Ishikawa (cell line): ENCODE measurements around the gene RASL12.

Experiments
- CEBPB ChIP-seq: IDR thresholded peaks from 2 replicates; pipeline ENCODE4 v1.6.1; 2012
- EGR1 ChIP-seq: IDR thresholded peaks from 2 replicates; pipeline ENCODE4 v1.6.1; 2012
- EP300 ChIP-seq: IDR thresholded peaks from 2 replicates; pipeline ENCODE4 v1.6.1; 2012; ENCODE audit warnings: borderline replicate concordance
- FOXM1 ChIP-seq: IDR thresholded peaks from 2 replicates; pipeline ENCODE4 v1.6.1; 2012; ENCODE audit warnings: low read depth, borderline replicate concordance
- MAX ChIP-seq: IDR thresholded peaks from 2 replicates; pipeline ENCODE4 v1.6.1; 2012
- NFIC ChIP-seq: IDR thresholded peaks from 2 replicates; pipeline ENCODE4 v1.6.1; 2012
- REST ChIP-seq: IDR thresholded peaks from 2 replicates; pipeline ENCODE4 v1.6.1; 2012; ENCODE audit warnings: low read depth, mild to moderate bottlenecking
- TAF1 ChIP-seq: IDR thresholded peaks from 2 replicates; pipeline ENCODE4 v1.6.1; 2012; ENCODE audit warnings: low read depth, mild to moderate bottlenecking
- TEAD4 ChIP-seq: IDR thresholded peaks from 2 replicates; pipeline ENCODE4 v1.6.1; 2012
- USF1 ChIP-seq: IDR thresholded peaks from 2 replicates; pipeline ENCODE4 v1.6.1; 2012
- YY1 ChIP-seq: IDR thresholded peaks from 2 replicates; pipeline ENCODE4 v1.6.1; 2012; ENCODE audit warnings: low read depth
- ZBTB7A ChIP-seq: IDR thresholded peaks from 2 replicates; pipeline ENCODE4 v1.6.1; 2012; ENCODE audit warnings: low read depth

- TF ChIP-seq EP300: no peak
- no peak for TF ChIP-seq TAF1
- TF ChIP-seq USF1: no peak
- no peak for TF ChIP-seq FOXM1
- no peak for TF ChIP-seq MAX
- TF ChIP-seq CEBPB: no peak
- TF ChIP-seq EGR1: no peak
- no peak for TF ChIP-seq TEAD4
- no peak for TF ChIP-seq YY1
- no peak for TF ChIP-seq NFIC
- no peak for TF ChIP-seq REST
- no peak for TF ChIP-seq ZBTB7A
Observed at GRCh38 chr15:65062726-65063125, 5.1 kb downstream of the RASL12 start.
